NB4 (cell line): ENCODE data around the gene DTX3L.

ENCODE experiments used
- POLR2A ChIP-seq: IDR thresholded peaks from 2 replicates; pipeline ENCODE4 v1.6.1; 2011; ENCODE audit warnings: mild to moderate bottlenecking; ENCODE audit not compliant: insufficient read length; ENCODE audit errors: extremely low read depth
- TF ChIP-seq, protein P1 (sequence below): IDR thresholded peaks from one replicate; pipeline ENCODE4 v1.5.1; 2012; ENCODE audit warnings: low read depth, low read length
- TF ChIP-seq, protein P2 (sequence below): IDR thresholded peaks from 2 replicates; pipeline ENCODE4 v1.6.1; 2011; ENCODE audit warnings: low read depth, low read length

DNA sequence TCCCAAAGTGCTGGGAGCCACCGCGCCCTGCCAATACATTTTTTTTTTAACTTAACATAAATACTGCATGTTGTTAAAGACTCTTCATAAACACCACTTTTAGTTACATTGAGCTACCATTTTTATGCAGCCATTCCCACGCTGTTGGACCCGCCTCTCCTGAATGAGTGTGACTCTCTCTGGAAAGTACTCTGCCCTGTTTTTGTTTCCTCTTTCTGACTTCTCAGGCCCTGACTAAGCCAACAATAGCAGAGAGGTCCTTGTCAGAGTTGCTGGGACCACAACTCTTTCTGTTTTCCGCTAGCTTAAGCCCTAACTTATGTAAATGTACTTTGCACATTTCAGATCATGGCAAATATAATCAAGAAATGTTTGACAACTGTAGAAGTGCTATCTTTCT, 48.6 kb downstream of the DTX3L start:
- TF ChIP-seq, protein P1, sequence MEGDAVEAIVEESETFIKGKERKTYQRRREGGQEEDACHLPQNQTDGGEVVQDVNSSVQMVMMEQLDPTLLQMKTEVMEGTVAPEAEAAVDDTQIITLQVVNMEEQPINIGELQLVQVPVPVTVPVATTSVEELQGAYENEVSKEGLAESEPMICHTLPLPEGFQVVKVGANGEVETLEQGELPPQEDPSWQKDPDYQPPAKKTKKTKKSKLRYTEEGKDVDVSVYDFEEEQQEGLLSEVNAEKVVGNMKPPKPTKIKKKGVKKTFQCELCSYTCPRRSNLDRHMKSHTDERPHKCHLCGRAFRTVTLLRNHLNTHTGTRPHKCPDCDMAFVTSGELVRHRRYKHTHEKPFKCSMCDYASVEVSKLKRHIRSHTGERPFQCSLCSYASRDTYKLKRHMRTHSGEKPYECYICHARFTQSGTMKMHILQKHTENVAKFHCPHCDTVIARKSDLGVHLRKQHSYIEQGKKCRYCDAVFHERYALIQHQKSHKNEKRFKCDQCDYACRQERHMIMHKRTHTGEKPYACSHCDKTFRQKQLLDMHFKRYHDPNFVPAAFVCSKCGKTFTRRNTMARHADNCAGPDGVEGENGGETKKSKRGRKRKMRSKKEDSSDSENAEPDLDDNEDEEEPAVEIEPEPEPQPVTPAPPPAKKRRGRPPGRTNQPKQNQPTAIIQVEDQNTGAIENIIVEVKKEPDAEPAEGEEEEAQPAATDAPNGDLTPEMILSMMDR = no peak
- no peak for TF ChIP-seq POLR2A
- TF ChIP-seq, protein P2, sequence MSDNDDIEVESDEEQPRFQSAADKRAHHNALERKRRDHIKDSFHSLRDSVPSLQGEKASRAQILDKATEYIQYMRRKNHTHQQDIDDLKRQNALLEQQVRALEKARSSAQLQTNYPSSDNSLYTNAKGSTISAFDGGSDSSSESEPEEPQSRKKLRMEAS = no peak
